Stimulated activated CD4-positive, alpha-beta T cell treated with anti-CD3 and anti-CD28 coated beads, Interleukin-12 subunit alpha, Interleukin-12 subunit beta, amount 100 ng/mL, for 48 hours (primary cell): ENCODE measurements around the gene NXPE4.
"Not testable (repeated sequence)": the region's sequence is repeated elsewhere in the genome, so short reads cannot be mapped to it uniquely, and the experiment has no call there.

Source experiments
- DNase-seq, 3 donors: peaks; one replicate each; pipeline ENCODE4 v3.0.0-alpha.2; 2020; ENCODE audit warnings: low read depth in 2 of 3, low spot score in 1 of 3

NXPE4 gene

GRCh38 chr11:114610984-114611944 is 15.7 kb upstream of the NXPE4 start:
- DNase-seq, result no peak

- DNase-seq, result no peak
Observed at GRCh38 chr11:114610550-114610949, 15.0 kb upstream of the NXPE4 start.

DNA sequence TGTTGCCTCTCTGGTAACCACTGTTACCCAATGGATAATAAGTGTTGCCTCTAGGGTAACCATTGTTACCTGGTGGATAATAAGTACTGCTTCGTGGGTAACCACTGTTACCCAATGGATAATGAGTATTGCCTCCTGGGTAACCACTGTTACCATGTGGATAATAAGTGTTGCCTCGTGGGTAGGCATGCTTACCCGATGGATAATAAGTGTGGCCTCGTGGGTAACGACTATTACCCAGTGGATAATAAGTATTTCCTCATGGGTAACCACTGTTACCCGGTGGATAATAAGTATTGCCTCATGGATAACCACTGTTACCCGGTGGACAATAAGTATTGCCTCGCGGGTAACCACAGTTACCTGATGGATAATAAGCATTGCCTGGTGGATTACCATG is 13.8 kb upstream of the NXPE4 start:
- no peak for DNase-seq

- not testable (repeated sequence) for DNase-seq
Observed at GRCh38 chr11:114608605-114609004, 13.0 kb upstream of the NXPE4 start.

DNA sequence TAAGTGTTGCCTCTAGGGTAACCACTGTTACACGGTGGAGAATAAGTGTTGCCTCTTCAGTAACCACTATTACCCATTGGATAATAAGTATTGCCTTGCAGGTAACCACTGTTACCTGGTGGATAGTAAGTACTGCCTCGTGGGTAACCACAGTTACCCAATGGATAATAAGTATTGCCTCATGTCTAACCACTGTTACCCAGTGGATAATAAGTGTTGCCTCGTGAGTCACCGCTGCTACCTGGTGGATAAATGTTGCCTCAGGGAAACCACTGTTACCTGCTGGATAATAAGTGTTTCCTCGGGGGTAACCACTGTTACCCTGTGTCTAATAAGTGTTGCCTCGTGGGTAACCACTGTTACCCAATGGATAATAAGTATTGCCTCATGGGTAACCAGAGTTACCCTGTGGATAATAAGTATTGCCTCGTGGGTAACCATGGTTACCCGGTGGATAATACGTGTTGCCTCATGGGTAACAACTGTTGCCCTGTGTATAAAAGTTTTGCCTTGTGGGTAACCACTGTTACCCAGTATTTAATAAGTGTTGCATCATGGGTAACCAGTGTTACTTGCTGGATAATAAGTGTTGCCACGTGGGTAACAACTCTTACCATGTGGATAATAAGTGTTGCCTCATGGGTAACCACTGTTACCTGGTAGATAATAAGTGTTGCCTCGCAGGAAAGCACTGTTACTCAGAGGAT is 12.3 kb upstream of the NXPE4 start:
- no peak for DNase-seq

- not testable (repeated sequence) for DNase-seq
Observed at GRCh38 chr11:114606802-114607075, 11.2 kb upstream of the NXPE4 start.

- no peak for DNase-seq
Observed at GRCh38 chr11:114606003-114606801, 10.6 kb upstream of the NXPE4 start.

DNA sequence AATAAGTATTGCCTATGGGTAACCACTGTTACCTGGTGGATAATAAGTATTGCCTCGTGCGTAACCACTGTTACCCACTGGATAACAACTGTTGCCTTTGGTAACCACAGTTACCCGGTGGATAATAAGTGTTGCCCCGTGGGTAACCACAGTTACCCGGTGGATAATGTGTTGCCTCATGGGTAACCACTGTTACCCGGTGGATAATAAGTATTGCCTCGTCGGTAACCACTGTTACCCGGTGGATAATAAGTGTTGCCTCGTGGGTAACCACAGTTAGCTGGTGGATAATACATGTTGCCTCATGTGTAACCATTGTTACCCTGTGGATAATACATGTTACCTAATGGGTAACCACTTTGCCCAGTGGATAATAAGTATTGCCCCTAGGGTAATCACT is 9.8 kb upstream of the NXPE4 start:
- DNase-seq, result no peak

DNA sequence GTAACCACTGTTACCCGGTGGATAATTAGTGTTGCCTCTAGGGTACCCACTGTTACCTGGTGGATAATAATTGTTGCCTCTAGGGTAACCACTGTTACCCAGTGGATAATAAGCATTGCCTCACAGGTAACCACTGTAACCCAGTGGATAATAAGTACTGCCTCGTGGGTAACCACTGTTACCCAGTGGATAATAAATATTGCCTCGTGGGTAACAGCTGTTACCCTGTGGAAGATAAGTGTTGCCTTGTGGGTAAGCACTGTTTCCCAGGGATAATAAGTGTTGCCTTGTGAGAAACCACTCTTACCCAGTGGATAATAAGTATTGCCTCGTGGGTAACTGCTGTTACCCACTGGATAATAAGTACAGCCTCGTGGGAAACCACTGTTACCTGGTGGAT is 9.3 kb upstream of the NXPE4 start:
- no peak for DNase-seq

- no peak for DNase-seq
Observed at GRCh38 chr11:114604179-114604813, 8.7 kb upstream of the NXPE4 start.

DNA sequence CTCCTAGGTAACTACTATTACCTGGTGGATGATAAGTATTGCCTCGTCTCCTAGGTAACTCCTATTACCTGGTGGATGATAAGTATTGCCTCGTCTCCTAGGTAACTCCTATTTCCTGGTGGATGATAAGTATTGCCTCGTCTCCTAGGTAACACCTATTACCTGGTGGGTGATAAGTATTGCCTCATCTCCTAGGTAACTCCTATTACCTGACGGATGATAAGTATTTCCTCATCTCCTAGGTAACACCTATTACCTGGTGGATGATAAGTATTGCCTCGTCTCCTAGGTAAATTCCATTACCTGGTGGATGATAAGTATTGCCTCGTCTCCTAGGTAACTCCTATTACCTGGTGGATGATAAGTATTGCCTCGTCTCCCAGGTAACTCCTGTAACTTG is 7.6 kb upstream of the NXPE4 start:
- not testable (repeated sequence) for DNase-seq

DNA sequence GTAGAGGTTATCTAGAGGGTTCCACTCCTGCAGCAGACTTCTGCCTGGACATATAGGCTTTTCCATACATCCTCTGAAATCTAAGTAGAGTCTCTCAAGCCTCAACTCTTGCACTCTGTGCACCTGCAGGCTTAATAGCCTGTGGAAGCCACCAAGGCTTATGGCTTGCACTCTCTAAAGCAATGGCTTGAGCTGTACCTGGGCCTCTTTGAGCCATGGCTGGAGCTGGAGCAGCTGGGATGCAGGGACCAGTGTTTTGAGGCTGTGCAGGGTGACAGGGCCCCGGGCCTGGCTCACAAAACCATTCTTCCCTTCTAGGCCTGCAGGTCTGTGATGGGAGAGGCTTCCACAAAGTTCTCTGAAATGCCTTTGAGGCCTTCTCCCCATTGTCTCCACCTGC is 2.9 kb upstream of the NXPE4 start:
- no peak for DNase-seq

GRCh38 chr11:114596175-114596919 is 761 bp upstream of the NXPE4 start:
- DNase-seq, result no peak

DNA sequence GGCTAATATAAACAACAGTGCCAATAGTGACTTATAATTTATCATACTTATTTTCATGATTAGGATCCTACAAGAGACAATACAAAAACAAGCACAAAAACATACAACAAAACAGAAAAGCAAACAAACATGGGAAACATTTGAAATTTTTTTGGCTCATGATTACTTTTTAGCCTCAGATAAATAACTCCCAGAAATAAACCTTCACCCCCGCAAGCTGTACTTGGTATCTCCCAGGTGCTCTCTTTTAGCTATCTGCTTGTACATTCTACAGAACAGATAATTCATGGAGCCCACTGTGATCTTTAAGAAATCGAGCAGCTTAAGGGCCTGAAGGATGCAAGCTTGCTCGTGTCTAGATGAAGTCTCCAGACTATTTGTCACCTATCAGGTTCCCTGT is 883 bp downstream of the NXPE4 start:
- DNase-seq, result no peak

GRCh38 chr11:114587398-114587953 is 8.1 kb downstream of the NXPE4 start:
- DNase-seq, result no peak

DNA sequence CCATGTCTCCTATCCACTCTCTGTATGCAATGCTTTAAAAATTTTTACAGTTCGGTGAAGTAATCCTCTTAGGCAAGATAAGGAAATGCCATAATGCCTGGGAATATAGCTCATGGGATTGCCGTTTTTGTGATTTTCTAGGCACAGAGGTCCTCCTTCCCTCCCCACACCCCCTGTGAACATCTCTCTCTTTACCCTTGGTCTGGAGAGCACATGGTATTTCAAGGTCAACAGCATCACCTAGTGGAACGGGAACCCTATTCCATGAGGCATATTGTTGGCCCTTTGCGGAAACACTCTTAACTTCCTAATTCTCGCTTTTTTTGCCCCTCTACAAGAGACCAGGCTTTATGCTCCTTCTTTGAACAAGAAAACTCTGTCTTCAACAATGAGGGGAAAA is 8.8 kb downstream of the NXPE4 start:
- DNase-seq, result no peak

- no peak for DNase-seq
Observed at GRCh38 chr11:114571712-114572111, 23.9 kb downstream of the NXPE4 start.

GRCh38 chr11:114569801-114570200 is 25.8 kb downstream of the NXPE4 start:
- no peak for DNase-seq

- DNase-seq, result no peak
Observed at GRCh38 chr11:114566276-114566675, 29.3 kb downstream of the NXPE4 start.

- DNase-seq, result no peak
Observed at GRCh38 chr11:114564831-114565230, 30.8 kb downstream of the NXPE4 start.
